Thyroid gland (tissue), 4 donors: Measurements from ENCODE around the gene RNASE12. TPM values are rescaled to one million over a fixed set of nuclear protein-coding genes. Genes with fewer than 3 reads are reported as not detected.

ENCODE experiments used
- DNase-seq, 2 donors: peaks; one replicate each; pipeline ENCODE4 v3.0.0-alpha.2; 2019
- H3K27ac ChIP-seq, 3 donors: fragments of 200-600 bp; sonication (generic); 1 replicate in 2 of 3; 2 replicates in 1 of 3; pipeline ENCODE4 v1.5.1; 2016 to 2019; ENCODE audit warnings: mild to moderate bottlenecking in 1 of 3, moderate library complexity in 1 of 3
- H3K27me3 ChIP-seq: fragments of 200-600 bp; sonication (generic); one replicate; pipeline ENCODE4 v1.5.1; 2019
- H3K36me3 ChIP-seq, 2 donors: fragments of 200-600 bp; sonication (generic); one replicate each; pipeline ENCODE4 v1.5.1; 2016 to 2019
- H3K4me1 ChIP-seq, 2 donors: fragments of 200-600 bp; sonication (generic); one replicate each; pipeline ENCODE4 v1.5.1; 2017 to 2019
- H3K4me3 ChIP-seq, 3 donors: fragments of 200-600 bp; sonication (generic); replicated peaks in 1 of 3; 1 replicate in 2 of 3; 2 replicates in 1 of 3; pipeline ENCODE4 v1.5.1; 2016; ENCODE audit warnings: mild to moderate bottlenecking in 1 of 3
- H3K9me3 ChIP-seq: fragments of 200-600 bp; sonication (generic); one replicate; pipeline ENCODE4 v1.5.1; 2017
- CTCF ChIP-seq, 6 experiments: fragments of 200-600 bp in 3 of 6; fragments of 450-650 bp in 3 of 6; sonication (generic) in 3 of 6; IDR thresholded peaks; one replicate each; pipeline ENCODE4 v1.5.1; 2016 to 2019; ENCODE audit warnings: antibody characterized with exemption in 6 of 6, mild to moderate bottlenecking in 2 of 6, inconsistent platforms in 1 of 6, moderate library complexity in 1 of 6
- POLR2A ChIP-seq, 2 donors: fragments of 450-650 bp; IDR thresholded peaks; one replicate each; pipeline ENCODE4 v1.6.1; 2017; ENCODE audit warnings: antibody characterized with exemption in 2 of 2, mild to moderate bottlenecking in 2 of 2, moderate library complexity in 1 of 2
- WGBS, 2 donors: methylation state at CpG; one replicate each; pipeline ENCODE4 v1.1.5; 2017; 5-methylcytosine and 5-hydroxymethylcytosine counted together
- intact Hi-C: fragments of 100-400 bp; cut with DNase I; formaldehyde crosslinking; loops from one replicate; pipeline ENCODE4 v1.15.1; 2023
- total RNA-seq, 4 donors: library from RNA; depleted of rRNA; stranded (reverse); fragments of >200 nt; gene quantifications; one replicate each; pipeline ENCODE4 v1.2.3, GENCODE V29; 2016

Gene RNASE12
- total RNA-seq, 4 donors from 2014 or later, result not detected

- H3K4me1 ChIP-seq, result no peaks in the 10 kb centered on the region
- intact Hi-C loops, result loop anchor here (5.0 kb wide), 1 partner anchor 68 kb away; the partner anchor contains the start of gene RNASE4
- H3K27ac ChIP-seq, result peak overlapping the region in 2 of 3 donors; percentile 61 to 79
- no peak for DNase-seq
- H3K4me3 ChIP-seq, result peak overlapping the region; percentile 5 to 29 (median 11)
- TF ChIP-seq CTCF (IDR thresholded peaks at IDR 0.05), result no peak
- TF ChIP-seq POLR2A (IDR thresholded peaks at IDR 0.05), result no peak
- 18 to 23% methylated on average over 17 of the region's 17 CpGs for WGBS, 2 donors
- H3K27me3 ChIP-seq, result no peaks in the 10 kb centered on the region
- H3K36me3 ChIP-seq, result no peaks in the 10 kb centered on the region
- no peaks in the 10 kb centered on the region for H3K9me3 ChIP-seq
Measured at GRCh38 chr14:20614038-20614840, 23.1 kb upstream of the RNASE12 start.

- peak; percentile 80 to 87 for DNase-seq
- intact Hi-C loops, result loop anchor here (5.0 kb wide), 1 partner anchor 69 kb away; the partner anchor contains the start of gene RNASE4
- no peaks in the 10 kb centered on the region for H3K27me3 ChIP-seq
- no peaks in the 10 kb centered on the region for H3K9me3 ChIP-seq
- peak overlapping the region; percentile 30 to 79 (median 61) for H3K27ac ChIP-seq
- H3K4me3 ChIP-seq, result peak overlapping the region; percentile 9 to 29 (median 11)
- TF ChIP-seq CTCF (IDR thresholded peaks at IDR 0.05) (peak in 5 of 6 experiments; percentile 53 to 99 (median 90)), POLR2A (IDR thresholded peaks at IDR 0.05) (no peak)
- no peaks in the 10 kb centered on the region for H3K36me3 ChIP-seq
- 1% methylated on average over 34 of the region's 34 CpGs for WGBS, 2 donors
- H3K4me1 ChIP-seq, result no peaks in the 10 kb centered on the region
Measured at GRCh38 chr14:20613094-20614037, 22.2 kb upstream of the RNASE12 start.

- no peak for DNase-seq
- no peaks in the 10 kb centered on the region for H3K36me3 ChIP-seq
- H3K4me1 ChIP-seq, result no peaks in the 10 kb centered on the region
- intact Hi-C loops, result loop anchor here (5.0 kb wide), 1 partner anchor 70 kb away; the partner anchor contains the start of gene RNASE4
- no peak overlapping the region for H3K4me3 ChIP-seq
- TF ChIP-seq POLR2A (IDR thresholded peaks at IDR 0.05), result no peak
- TF ChIP-seq CTCF (IDR thresholded peaks at IDR 0.05), result no peak
- no peaks in the 10 kb centered on the region for H3K27me3 ChIP-seq
- H3K27ac ChIP-seq, result no peak overlapping the region
- 62 to 68% methylated on average over 5 of the region's 5 CpGs for WGBS, 2 donors
- H3K9me3 ChIP-seq, result no peaks in the 10 kb centered on the region
Measured at GRCh38 chr14:20612403-20612802, 21.2 kb upstream of the RNASE12 start.

- H3K4me3 ChIP-seq, result no peak overlapping the region
- TF ChIP-seq POLR2A (IDR thresholded peaks at IDR 0.05), result no peak
- no peak for TF ChIP-seq CTCF (IDR thresholded peaks at IDR 0.05)
- 61 to 67% methylated on average over 4 of the region's 4 CpGs for whole genome bisulfite sequencing, 2 donors
- no peaks in the 10 kb centered on the region for H3K27me3 ChIP-seq
- H3K36me3 ChIP-seq, result no peaks in the 10 kb centered on the region
- H3K4me1 ChIP-seq, result no peaks in the 10 kb centered on the region
- DNase-seq, result no peak
- intact Hi-C loops, result loop anchor here (5.0 kb wide), 1 partner anchor 71 kb away; the partner anchor contains the start of gene RNASE4
- no peaks in the 10 kb centered on the region for H3K9me3 ChIP-seq
- H3K27ac ChIP-seq, result no peak overlapping the region
Measured at GRCh38 chr14:20611277-20611676, 20.1 kb upstream of the RNASE12 start.
